GM12878 (cell line): ENCODE results near the gene MAST4.

Experiments used
- CBX5 ChIP-seq: sonication (generic); IDR thresholded peaks from 2 replicates; pipeline ENCODE4 v1.6.1; 2016; ENCODE audit warnings: low read depth, moderate library complexity, mild to moderate bottlenecking, inconsistent platforms
- CTCF ChIP-seq, 3 experiments: IDR thresholded peaks in 2 of 3; conservative IDR thresholded peaks in 1 of 3; 2 replicates each; pipeline ENCODE4 v1.5.1; 2011; ENCODE audit warnings: low read depth in 3 of 3, low read length in 3 of 3, mild to moderate bottlenecking in 3 of 3, control low read depth in 2 of 3, moderate library complexity in 2 of 3, inconsistent platforms in 1 of 3, mixed read lengths in 1 of 3; ENCODE audit not compliant: control insufficient read depth in 2 of 3, insufficient read depth in 1 of 3; ENCODE audit errors: extremely low read depth in 1 of 3
- KAT2A ChIP-seq: conservative IDR thresholded peaks from 2 replicates; pipeline ENCODE4 v1.6.1; 2011; ENCODE audit warnings: low read depth, low read length; ENCODE audit not compliant: control insufficient read depth
- RFX5 ChIP-seq: IDR thresholded peaks from 2 replicates; pipeline ENCODE4 v1.6.1; 2011; ENCODE audit warnings: low read depth, low read length, improper control_type of control experiment

GRCh38 chr5:67025457-67025856 lies 429.3 kb downstream of the MAST4 start:
- TF ChIP-seq KAT2A = no peak
- TF ChIP-seq RFX5 = no peak
- TF ChIP-seq CTCF (IDR thresholded peaks at IDR 0.05 in 2 of 3, conservative IDR thresholded peaks at IDR 0.05 in 1 of 3; ENCODE audit: control insufficient read depth in 2 of 3, extremely low read depth in 1 of 3, insufficient read depth in 1 of 3, low read depth in 3 of 3, low read length in 3 of 3) = no peak
- TF ChIP-seq CBX5 = no peak
